HFFc6 (cell line): ENCODE results near the gene USP37. TPM values are rescaled to one million over a fixed set of nuclear protein-coding genes. Genes with fewer than 3 reads are reported as not detected.

Source experiments
- DNase-seq: peaks from one replicate; pipeline ENCODE4 v3.0.0-alpha.2; 2018
- H3K27ac Mint-ChIP-seq: 2 replicates; pipeline ENCODE4 v1.8.0; 2020; ENCODE audit warnings: mild to moderate bottlenecking, mixed read lengths
- H3K27me3 Mint-ChIP-seq: 2 replicates; pipeline ENCODE4 v1.8.0; 2021; ENCODE audit warnings: mild to moderate bottlenecking, moderate library complexity, mixed read lengths; ENCODE audit not compliant: insufficient read depth
- H3K36me3 Mint-ChIP-seq: 2 replicates; pipeline ENCODE4 v1.8.0; 2021; ENCODE audit warnings: low read depth, mixed read lengths
- H3K4me1 Mint-ChIP-seq: 2 replicates; pipeline ENCODE4 v1.8.0; 2020; ENCODE audit warnings: low read depth, mixed read lengths
- H3K4me3 Mint-ChIP-seq: 2 replicates; pipeline ENCODE4 v1.8.0; 2020; ENCODE audit warnings: mild to moderate bottlenecking, moderate library complexity, mixed read lengths
- H3K9me3 Mint-ChIP-seq: 2 replicates; pipeline ENCODE4 v1.8.0; 2020; ENCODE audit warnings: mild to moderate bottlenecking, mixed read lengths
- CTCF ChIP-seq: fragments of 200-600 bp; sonication (generic); IDR thresholded peaks from 2 replicates; pipeline ENCODE4 v1.5.0; 2021; ENCODE audit warnings: antibody characterized with exemption, mild to moderate bottlenecking
- total RNA-seq, 6 experiments: library from RNA; stranded (reverse); fragmentation: NEBNext Ultra II Directional; extraction: Animal tissue kit (Norgen Biotek cat#: 25700); gene quantifications; 2 replicates in 1 of 6; 3 replicates in 5 of 6; pipeline ENCODE4 v1.2.3, GENCODE V29; 2021

The USP37 gene
- total RNA-seq, 6 experiments from 2014 or later = 6.1 to 7.4 (median 6.8) TPM

- Mint-ChIP-seq H3K4me3 (no peak overlapping the region), H3K27ac (no peak overlapping the region), H3K9me3 (no peaks in the 10 kb centered on the region), H3K4me1 (peaks cover 32% of the 10 kb centered on the region), H3K36me3 (peaks cover 17% of the 10 kb centered on the region; the same call in 1 of the 2 replicates), H3K27me3 (no peaks in the 10 kb centered on the region)
- TF ChIP-seq CTCF = peak; percentile 30
- no peak for DNase-seq
Measured at GRCh38 chr2:218583983-218584850, 16.1 kb upstream of the USP37 start.

GRCh38 chr2:218582076-218582475, 13.9 kb upstream of the USP37 start:
- H3K36me3 Mint-ChIP-seq = peaks cover 17% of the 10 kb centered on the region; the same call in 1 of the 2 replicates
- DNase-seq = peak; percentile 83

GRCh38 chr2:218578272-218578877, 10.2 kb upstream of the USP37 start:
- Mint-ChIP-seq H3K9me3 (no peaks in the 10 kb centered on the region), H3K27ac (no peak overlapping the region), H3K36me3 (peaks cover 4% of the 10 kb centered on the region; the same call in 1 of the 2 replicates), H3K4me3 (no peak overlapping the region), H3K4me1 (peaks cover 41% of the 10 kb centered on the region), H3K27me3 (no peaks in the 10 kb centered on the region)
- TF ChIP-seq CTCF = no peak
- no peak for DNase-seq

More at GRCh38 chr2:218582076-218582475, 13.9 kb upstream of the USP37 start:
- H3K9me3 Mint-ChIP-seq = no peaks in the 10 kb centered on the region
- no peaks in the 10 kb centered on the region for H3K27me3 Mint-ChIP-seq
- TF ChIP-seq CTCF = no peak
- peak overlapping the region; percentile 91 for H3K27ac Mint-ChIP-seq
- peaks cover 41% of the 10 kb centered on the region for H3K4me1 Mint-ChIP-seq
- H3K4me3 Mint-ChIP-seq = peak overlapping the region; percentile 41

- Mint-ChIP-seq H3K27me3 (no peaks in the 10 kb centered on the region), H3K9me3 (no peaks in the 10 kb centered on the region), H3K4me3 (no peak overlapping the region), H3K27ac (no peak overlapping the region), H3K4me1 (peaks cover 36% of the 10 kb centered on the region), H3K36me3 (peaks cover 4% of the 10 kb centered on the region; the same call in 1 of the 2 replicates)
- DNase-seq = no peak
- no peak for TF ChIP-seq CTCF
Measured at GRCh38 chr2:218577482-218578220, 9.5 kb upstream of the USP37 start.

- TF ChIP-seq CTCF = no peak
- no peaks in the 10 kb centered on the region for H3K9me3 Mint-ChIP-seq
- H3K27me3 Mint-ChIP-seq = no peaks in the 10 kb centered on the region
- DNase-seq = no peak
- no peak overlapping the region for H3K4me3 Mint-ChIP-seq
- peaks cover 31% of the 10 kb centered on the region for H3K4me1 Mint-ChIP-seq
- H3K27ac Mint-ChIP-seq = no peak overlapping the region
- H3K36me3 Mint-ChIP-seq = peaks cover 4% of the 10 kb centered on the region; the same call in 1 of the 2 replicates
Measured at GRCh38 chr2:218576854-218577253, 8.7 kb upstream of the USP37 start.
